ENCODE results near the gene HJURP.

DNA sequence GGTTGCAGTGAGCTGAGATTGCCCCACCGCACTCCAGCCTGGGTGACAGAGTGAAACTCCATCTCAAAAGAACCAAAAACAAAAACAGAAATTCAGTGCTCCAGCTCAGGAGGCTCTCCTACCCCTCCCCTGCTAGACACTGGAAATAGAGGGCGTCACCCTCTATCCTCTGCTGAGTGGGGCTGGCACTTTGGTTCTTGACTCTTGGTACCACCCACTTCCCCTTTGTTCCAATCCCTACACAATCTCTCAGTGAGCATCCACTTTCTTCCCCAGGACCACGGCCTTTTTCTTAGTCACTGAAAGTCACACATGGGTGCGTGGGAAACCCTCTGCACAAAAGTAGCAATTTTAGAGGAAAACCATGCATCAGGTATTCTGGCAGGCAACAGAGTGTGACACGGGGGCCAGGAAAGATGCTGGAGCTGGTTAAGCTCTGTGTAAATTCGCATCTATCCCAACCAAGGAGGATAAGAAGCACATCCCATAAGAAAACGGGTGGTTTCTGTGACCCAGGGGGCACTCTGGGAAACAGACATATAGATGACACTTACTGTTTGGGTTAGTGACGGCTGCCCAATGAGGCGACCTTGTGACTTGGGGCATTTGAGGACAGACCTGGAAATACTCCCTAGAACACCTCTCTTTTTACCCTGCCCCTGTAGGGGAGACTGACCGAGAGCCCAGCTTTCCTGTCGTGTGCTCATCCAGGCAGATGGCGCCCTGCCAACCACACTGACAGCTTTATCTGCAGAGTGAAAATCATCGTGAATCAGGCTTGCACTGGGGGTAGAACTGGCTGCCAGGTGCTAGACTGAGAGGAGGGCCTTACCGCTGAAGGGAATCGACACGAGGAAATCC, 7.7 kb downstream of the HJURP start:
- TF ChIP-seq, protein P1, sequence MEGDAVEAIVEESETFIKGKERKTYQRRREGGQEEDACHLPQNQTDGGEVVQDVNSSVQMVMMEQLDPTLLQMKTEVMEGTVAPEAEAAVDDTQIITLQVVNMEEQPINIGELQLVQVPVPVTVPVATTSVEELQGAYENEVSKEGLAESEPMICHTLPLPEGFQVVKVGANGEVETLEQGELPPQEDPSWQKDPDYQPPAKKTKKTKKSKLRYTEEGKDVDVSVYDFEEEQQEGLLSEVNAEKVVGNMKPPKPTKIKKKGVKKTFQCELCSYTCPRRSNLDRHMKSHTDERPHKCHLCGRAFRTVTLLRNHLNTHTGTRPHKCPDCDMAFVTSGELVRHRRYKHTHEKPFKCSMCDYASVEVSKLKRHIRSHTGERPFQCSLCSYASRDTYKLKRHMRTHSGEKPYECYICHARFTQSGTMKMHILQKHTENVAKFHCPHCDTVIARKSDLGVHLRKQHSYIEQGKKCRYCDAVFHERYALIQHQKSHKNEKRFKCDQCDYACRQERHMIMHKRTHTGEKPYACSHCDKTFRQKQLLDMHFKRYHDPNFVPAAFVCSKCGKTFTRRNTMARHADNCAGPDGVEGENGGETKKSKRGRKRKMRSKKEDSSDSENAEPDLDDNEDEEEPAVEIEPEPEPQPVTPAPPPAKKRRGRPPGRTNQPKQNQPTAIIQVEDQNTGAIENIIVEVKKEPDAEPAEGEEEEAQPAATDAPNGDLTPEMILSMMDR (IDR thresholded peaks at IDR 0.05): no peak
- no peak for TF ChIP-seq POLR2A (IDR thresholded peaks at IDR 0.05)
